Breast epithelium (tissue), 4 donors: ENCODE results near the gene OSBPL6. TPM values are rescaled to one million over a fixed set of nuclear protein-coding genes. Genes with fewer than 3 reads are reported as not detected.

Source experiments
- DNase-seq, 2 donors: peaks; one replicate each; pipeline ENCODE4 v3.0.0-alpha.2; 2019; ENCODE audit warnings: low spot score in 2 of 2
- H3K27ac ChIP-seq, 2 donors: fragments of 200-600 bp; sonication (generic) in 1 of 2; one replicate each; pipeline ENCODE4 v1.5.1; 2016 to 2019; ENCODE audit warnings: mild to moderate bottlenecking in 1 of 2
- H3K27me3 ChIP-seq, 2 donors: fragments of 200-600 bp; sonication (generic) in 1 of 2; one replicate each; pipeline versions ENCODE4 v1.5.1 to v1.6.0; 2017 to 2019; ENCODE audit warnings: control low read depth in 1 of 2, mild to moderate bottlenecking in 1 of 2
- H3K36me3 ChIP-seq: fragments of 200-600 bp; one replicate; pipeline ENCODE4 v1.5.1; 2019
- H3K4me1 ChIP-seq, 2 donors: fragments of 200-600 bp; sonication (generic); one replicate each; pipeline ENCODE4 v1.5.1; 2016 to 2019; ENCODE audit warnings: control low read depth in 1 of 2
- H3K4me3 ChIP-seq, 3 donors: fragments of 200-600 bp; sonication (generic); 1 replicate in 2 of 3; 2 replicates in 1 of 3; pipeline ENCODE4 v1.5.1; 2016 to 2019; ENCODE audit warnings: mild to moderate bottlenecking in 3 of 3, moderate library complexity in 2 of 3
- H3K9me3 ChIP-seq, 2 donors: fragments of 200-600 bp; sonication (generic) in 1 of 2; one replicate each; pipeline ENCODE4 v1.5.1; 2016 to 2019; ENCODE audit warnings: control low read depth in 1 of 2
- CTCF ChIP-seq, 3 donors: fragments of 450-650 bp; IDR thresholded peaks; one replicate each; pipeline ENCODE4 v1.5.1; 2016 to 2017; ENCODE audit warnings: antibody characterized with exemption in 3 of 3, mild to moderate bottlenecking in 3 of 3, moderate library complexity in 3 of 3
- POLR2A ChIP-seq: fragments of 450-650 bp; IDR thresholded peaks from one replicate; pipeline ENCODE4 v1.6.1; 2016; ENCODE audit warnings: antibody characterized with exemption, mild to moderate bottlenecking, moderate library complexity
- POLR2AphosphoS5 ChIP-seq, 3 donors: sonication (generic); formaldehyde crosslinking; IDR thresholded peaks; one replicate each; pipeline ENCODE4 v1.6.1; 2017; ENCODE audit warnings: antibody characterized with exemption in 3 of 3
- intact Hi-C: fragments of 100-400 bp; cut with DNase I; formaldehyde crosslinking; loops from one replicate; pipeline ENCODE4 v1.15.1; 2023; ENCODE audit warnings: low total_unique reads
- total RNA-seq, 3 donors: library from RNA; depleted of rRNA; stranded (reverse); fragments of >200 nt; gene quantifications; one replicate each; pipeline ENCODE4 v1.1.0, GENCODE V29; 2016

Gene OSBPL6
- total RNA-seq, 3 donors from 2014 or later: 1.3 to 4.8 (median 1.8) TPM

GRCh38 chr2:178449700-178450523 lies 255.6 kb downstream of the OSBPL6 start:
- Histone ChIP-seq H3K27me3 (no peaks in the 10 kb centered on the region), H3K4me1 (peaks cover 0 to 11% of the 10 kb centered on the region in 2 donors), H3K9me3 (no peaks in the 10 kb centered on the region), H3K4me3 (peak overlapping the region; percentile 62 to 74 (median 67)), H3K36me3 (no peaks in the 10 kb centered on the region), H3K27ac (peak overlapping the region; percentile 96 to 98)
- intact Hi-C loops: no loop called here
- TF ChIP-seq POLR2AphosphoS5 (IDR thresholded peaks at IDR 0.05): peak in 1 of 3 donors; percentile 43
- no peak for TF ChIP-seq POLR2A
- TF ChIP-seq CTCF (IDR thresholded peaks at IDR 0.05): no peak
- DNase-seq: no peak

- peak in 1 of 2 donors; percentile 57 for DNase-seq
- intact Hi-C loops: no loop called here
- no peaks in the 10 kb centered on the region for H3K9me3 ChIP-seq
- TF ChIP-seq CTCF (IDR thresholded peaks at IDR 0.05) (no peak), POLR2A (no peak), POLR2AphosphoS5 (IDR thresholded peaks at IDR 0.05) (no peak)
- no peaks in the 10 kb centered on the region for H3K36me3 ChIP-seq
- no peaks in the 10 kb centered on the region for H3K27me3 ChIP-seq
- H3K27ac ChIP-seq: peak overlapping the region; percentile 96 to 98
- peak overlapping the region; percentile 62 to 74 (median 67) for H3K4me3 ChIP-seq
- peaks cover 0 to 11% of the 10 kb centered on the region in 2 donors for H3K4me1 ChIP-seq
Measured at GRCh38 chr2:178450524-178450773, 256.1 kb downstream of the OSBPL6 start.

- intact Hi-C loops: no loop called here
- no peaks in the 10 kb centered on the region for H3K36me3 ChIP-seq
- H3K27ac ChIP-seq: peak within 1 kb of the TSS; percentile 96 to 98
- TF ChIP-seq POLR2A (peak; percentile 91), POLR2AphosphoS5 (IDR thresholded peaks at IDR 0.05) (peak; percentile 89 to 94 (median 92)), CTCF (IDR thresholded peaks at IDR 0.05) (no peak)
- H3K4me1 ChIP-seq: peaks cover 0 to 11% of the 10 kb centered on the region in 2 donors
- H3K4me3 ChIP-seq: peak within 1 kb of the TSS; percentile 62 to 74 (median 67)
- H3K9me3 ChIP-seq: no peaks in the 10 kb centered on the region
- no peaks in the 10 kb centered on the region for H3K27me3 ChIP-seq
- DNase-seq: peak; percentile 96 to 97
Measured at GRCh38 chr2:178450774-178451525, 256.6 kb downstream of the OSBPL6 start, which contains the start of the genes PJVK and PRKRA. Gene PJVK (plus strand): TSS chr2:178451378. CDS start chr2:178453410, 2,032 bp downstream. Gene PRKRA (minus strand): TSS chr2:178451175. CDS start chr2:178451030, 145 bp downstream.

- intact Hi-C loops: no loop called here
- peak overlapping the region in 1 of 3 donors; percentile 67 for H3K4me3 ChIP-seq
- peak overlapping the region in 1 of 2 donors; percentile 96 for H3K27ac ChIP-seq
- no peak for TF ChIP-seq POLR2AphosphoS5 (IDR thresholded peaks at IDR 0.05)
- no peak for TF ChIP-seq POLR2A
- TF ChIP-seq CTCF (IDR thresholded peaks at IDR 0.05): no peak
- no peaks in the 10 kb centered on the region for H3K9me3 ChIP-seq
- no peak for DNase-seq
- no peaks in the 10 kb centered on the region for H3K36me3 ChIP-seq
- peaks cover 0 to 11% of the 10 kb centered on the region in 2 donors for H3K4me1 ChIP-seq
- no peaks in the 10 kb centered on the region for H3K27me3 ChIP-seq
Measured at GRCh38 chr2:178452334-178452733, 258.0 kb downstream of the OSBPL6 start.

Other genes starting within 250 kb of the OSBPL6 start
- gene PDE11A, start 121.7 kb upstream of the OSBPL6 start, total RNA-seq: 1 to 10 TPM in 2 of 3 donors, under 1 TPM in 1; 0.96 to 2.3 (median 2.2) TPM
- 10 to 100 TPM; 12.8 to 18.1 (median 15.4) TPM for gene RBM45, start 82.1 kb upstream of the OSBPL6 start, total RNA-seq